Umbilical cord (tissue), 2 donors: ENCODE results near the gene RAB40C. TPM values are rescaled to one million over a fixed set of nuclear protein-coding genes. Genes with fewer than 3 reads are reported as not detected.

Source experiments
- DNase-seq: peaks from one replicate; pipeline ENCODE4 v3.0.0-alpha.2; 2015; ENCODE audit warnings: low spot score
- total RNA-seq: library from RNA; depleted of rRNA; stranded (reverse); fragments of >200 nt; gene quantifications from one replicate; pipeline ENCODE4 v1.2.3, GENCODE V29; 2014; ENCODE audit warnings: low replicate concordance; ENCODE audit not compliant: insufficient read depth

RAB40C gene
- total RNA-seq, 1 donor from 2014 or later: 12.3 TPM

DNA sequence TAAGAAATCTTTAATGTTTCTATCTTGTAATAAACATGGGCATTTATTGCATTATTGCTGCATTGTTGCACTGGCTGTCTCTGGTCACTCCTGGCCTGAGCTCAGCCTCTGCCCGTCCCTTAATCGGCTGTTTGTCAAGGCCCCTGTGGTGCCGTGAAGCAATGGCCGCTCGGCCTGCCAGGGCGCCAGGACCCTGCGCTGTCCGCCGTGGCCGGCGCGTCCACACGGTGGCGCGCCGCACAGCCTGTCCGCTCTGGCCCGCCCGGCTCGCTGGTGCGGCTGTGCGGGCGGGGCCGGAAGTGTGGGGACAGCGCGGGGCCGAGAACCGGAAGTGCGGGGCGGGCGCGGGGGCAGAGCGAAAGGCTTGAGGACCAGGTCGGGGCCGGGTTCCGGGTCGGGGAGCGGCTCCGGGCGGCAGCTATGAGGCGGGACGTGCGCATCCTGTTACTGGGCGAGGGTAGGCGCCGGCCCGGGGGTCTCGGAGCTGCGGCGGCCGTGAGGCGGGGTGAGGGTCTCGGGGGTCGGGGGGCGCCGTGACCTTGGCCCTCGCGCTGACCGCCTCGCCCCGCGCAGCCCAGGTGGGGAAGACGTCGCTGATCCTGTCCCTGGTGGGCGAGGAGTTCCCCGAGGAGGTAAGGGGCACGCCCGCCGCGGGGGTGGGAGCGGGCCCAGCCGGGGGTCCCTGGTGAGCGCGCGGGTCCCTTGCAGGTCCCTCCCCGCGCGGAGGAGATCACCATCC, 78.1 kb downstream of the RAB40C start, which contains the start of gene RHOT2:
Gene RHOT2, plus strand, starts transcription at position 353 of the 739 bp plus-strand sequence. Its CDS starts 68 bp downstream, at position 421.
- peak; percentile 94 for DNase-seq

DNA sequence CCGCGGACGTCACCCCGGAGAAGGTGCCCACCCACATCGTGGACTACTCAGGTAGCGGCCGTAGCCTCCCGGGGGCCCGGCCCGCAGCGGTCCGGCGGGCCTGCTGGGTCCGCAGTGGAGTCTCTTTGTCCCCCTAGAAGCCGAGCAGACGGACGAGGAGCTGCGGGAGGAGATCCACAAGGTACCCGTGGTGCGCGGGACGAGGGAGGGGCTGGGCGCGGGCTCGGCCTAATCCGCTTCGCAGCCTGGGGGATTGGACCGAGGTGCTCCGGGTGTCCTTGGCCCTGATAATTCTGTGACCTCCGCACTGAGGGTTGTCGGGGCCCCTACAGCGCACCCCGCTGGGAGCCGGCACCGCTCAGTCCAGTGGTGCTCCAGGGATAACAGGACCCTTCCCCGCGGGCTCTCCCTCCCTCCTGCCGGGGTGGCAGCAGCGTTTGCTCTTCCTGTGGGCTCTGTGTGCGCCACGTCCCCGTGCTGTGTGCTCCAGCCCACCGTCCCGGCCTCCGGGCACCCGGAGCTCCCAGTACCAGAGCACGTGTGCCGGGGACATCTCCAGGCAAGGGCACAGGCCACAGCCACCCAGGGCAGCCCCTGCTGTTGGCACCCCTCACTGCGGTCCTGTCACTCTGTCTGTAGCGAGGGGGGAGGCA, 78.8 kb downstream of the RAB40C start:
- DNase-seq: no peak

DNA sequence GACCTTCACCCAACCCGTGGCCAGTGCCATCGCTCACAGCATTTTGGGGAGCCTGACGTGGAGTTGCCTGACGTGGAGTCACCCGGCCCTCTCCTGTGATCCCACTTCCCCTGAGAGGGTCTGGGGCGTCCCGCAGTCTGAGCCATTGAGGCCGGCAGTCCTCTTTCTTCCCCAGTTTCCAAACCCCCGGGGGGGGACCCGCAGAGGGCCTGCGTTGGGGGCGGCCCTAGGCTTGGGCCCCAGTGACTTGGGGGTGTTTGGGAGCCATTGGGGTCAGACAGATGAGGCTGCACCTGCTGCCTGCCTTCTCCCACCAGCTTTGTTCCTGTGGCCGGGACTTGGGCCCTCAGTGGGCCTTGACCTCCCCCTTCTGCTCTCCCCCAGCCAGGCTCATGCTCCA, 79.8 kb downstream of the RAB40C start:
- DNase-seq: no peak

DNA sequence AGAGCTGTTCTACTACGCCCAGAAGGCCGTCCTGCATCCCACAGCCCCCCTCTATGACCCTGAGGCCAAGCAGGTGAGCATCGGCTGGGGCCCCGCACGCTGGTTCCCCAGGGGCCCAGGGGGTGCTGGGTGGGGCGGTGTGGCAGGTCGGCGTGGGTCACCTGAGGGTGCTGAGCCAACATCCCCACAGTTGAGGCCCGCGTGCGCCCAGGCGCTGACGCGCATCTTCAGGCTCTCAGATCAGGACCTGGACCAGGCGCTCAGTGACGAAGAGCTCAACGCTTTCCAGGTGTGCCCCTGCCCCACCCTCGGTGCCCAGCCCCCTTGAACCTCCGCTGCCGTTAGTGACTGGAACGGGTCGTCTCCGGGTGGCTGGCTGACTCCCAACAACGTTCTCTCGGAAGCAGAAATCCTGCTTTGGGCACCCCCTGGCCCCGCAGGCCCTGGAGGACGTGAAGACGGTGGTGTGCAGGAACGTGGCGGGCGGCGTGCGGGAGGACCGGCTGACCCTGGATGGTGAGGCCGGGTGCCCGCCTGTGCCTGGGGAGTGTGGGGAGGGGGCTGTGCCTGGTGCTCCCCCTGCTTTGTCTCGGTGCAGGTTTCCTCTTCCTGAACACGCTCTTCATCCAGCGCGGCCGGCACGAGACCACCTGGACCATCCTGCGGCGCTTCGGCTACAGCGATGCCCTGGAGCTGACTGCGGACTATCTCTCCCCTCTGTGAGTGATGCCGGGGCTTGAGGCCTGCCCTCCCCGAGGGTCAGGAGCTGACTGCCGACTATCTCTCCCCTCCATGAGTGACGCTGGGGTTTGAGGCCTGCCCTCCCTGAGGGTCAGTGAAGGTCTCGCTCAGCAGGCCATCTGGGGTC, 80.9 kb downstream of the RAB40C start:
- no peak for DNase-seq

DNA sequence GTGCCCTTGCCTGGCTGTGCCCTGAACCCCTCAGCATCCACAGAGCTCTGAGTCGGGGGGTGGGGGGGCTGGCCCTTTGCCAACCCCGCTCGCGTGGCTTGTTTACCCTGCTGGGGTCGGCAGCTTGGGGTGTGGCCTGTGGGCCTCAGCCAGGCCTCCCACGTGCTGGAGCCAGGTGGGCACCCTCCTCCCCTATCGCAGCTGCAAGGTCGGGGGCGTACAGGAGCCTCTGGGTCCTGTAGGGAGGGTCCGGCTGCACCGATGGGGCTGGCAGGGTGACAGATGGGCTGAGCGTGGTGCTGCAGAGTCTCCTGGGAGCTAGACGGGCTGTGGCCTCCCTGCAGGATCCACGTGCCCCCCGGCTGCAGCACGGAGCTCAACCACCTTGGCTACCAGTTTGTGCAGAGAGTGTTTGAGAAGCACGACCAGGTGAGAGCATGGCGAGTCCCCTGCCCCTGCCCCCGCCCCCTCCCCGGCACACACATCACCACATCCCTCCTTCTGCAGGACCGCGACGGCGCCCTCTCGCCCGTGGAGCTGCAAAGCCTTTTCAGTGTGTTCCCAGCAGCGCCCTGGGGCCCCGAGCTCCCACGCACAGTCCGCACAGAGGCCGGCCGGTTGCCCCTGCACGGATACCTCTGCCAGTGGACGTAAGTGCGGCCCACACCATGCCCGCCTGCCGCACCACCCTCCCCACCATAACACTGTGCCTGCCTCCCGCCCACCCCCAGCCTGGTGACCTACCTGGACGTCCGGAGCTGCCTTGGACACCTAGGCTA, 81.7 kb downstream of the RAB40C start:
- no peak for DNase-seq

DNA sequence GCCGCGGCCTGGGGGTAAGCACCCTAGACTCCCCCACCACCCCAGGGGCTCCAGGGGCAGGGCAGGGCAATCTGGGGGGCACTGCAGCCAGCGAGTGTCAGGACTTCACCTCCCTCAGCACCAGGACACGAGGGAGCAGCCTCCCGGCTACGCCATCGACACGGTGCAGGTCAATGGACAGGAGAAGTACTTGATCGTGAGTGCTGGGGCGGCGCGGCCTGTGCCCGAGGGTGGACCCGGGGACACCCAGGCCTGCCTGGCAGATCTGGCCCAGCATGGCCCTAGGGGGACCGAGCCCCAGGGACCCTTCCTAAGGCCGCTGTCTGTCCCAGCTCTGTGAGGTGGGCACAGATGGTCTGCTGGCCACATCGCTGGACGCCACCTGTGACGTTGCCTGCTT, 82.5 kb downstream of the RAB40C start:
- DNase-seq: no peak

DNA sequence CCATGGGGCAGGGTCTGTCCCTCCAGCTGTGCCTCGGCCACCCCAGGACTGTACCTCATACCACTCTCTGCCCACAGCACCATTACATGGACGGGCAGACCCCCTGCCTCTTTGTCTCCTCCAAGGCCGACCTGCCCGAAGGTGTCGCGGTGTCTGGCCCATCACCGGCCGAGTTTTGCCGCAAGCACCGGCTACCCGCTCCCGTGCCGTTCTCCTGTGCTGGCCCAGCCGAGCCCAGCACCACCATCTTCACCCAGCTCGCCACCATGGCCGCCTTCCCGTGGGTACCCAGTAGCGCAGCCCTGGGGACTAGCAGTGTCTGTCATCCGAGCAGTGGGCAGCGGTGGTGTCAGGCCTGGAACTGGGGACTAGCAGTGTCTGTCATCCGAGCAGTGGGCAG, 83.0 kb downstream of the RAB40C start:
- DNase-seq: no peak

DNA sequence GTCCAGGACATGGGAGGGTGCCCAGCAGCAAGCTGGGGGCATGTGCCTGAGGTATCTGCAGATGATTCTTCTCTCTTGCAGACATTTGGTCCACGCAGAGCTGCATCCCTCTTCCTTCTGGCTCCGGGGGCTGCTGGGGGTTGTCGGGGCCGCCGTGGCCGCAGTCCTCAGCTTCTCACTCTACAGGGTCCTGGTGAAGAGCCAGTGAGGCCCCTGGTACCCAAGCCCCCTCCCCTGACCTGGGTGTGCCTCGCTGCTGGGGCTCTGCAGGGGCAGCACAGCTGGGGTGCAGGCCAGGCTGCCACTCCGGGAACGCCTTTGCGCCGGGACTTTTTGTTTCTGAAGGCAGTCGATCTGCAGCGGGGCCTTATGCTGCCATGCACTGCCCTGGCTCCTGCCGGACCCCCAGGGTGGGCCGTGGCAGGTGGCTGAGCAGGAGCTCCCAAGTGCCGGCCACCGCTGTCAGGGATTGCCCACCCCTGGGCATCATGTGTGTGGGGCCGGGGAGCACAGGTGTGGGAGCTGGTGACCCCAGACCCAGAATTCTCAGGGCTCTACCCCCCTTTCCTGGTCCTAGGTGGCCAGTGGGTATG, 83.6 kb downstream of the RAB40C start:
- no peak for DNase-seq

DNA sequence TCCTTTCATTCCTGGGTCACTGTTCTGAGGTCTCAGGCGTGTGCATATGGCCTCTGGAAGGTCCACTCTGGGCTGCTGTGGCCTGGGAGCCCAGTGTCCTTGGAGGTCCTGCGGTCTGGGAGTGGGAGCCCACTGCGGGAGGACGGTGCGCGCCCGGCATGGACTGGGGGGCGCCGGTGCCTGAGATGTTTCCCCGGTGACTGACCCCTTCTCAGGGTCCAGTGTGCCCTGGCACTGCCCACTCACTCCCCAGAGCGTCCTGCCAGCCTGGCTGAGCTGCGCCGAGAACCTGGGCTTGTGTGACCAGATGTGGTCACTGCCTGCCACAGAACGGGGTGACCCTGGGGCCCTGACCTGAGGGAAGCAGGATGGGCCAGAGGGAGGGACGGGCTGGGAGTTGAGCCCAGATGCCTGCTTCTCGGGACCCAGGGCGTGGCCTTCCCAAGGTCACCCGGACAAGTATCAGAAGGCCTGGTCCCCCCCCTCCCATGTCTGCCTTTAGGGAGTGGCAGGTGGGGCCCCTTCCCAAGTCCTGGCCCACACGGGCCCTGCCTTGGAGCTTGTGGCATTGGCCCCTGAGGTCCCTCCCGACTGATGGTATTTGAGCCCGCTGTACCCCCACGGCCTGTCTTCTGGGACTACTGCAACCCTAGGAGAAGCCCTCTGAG, 84.5 kb downstream of the RAB40C start:
- DNase-seq: no peak

DNA sequence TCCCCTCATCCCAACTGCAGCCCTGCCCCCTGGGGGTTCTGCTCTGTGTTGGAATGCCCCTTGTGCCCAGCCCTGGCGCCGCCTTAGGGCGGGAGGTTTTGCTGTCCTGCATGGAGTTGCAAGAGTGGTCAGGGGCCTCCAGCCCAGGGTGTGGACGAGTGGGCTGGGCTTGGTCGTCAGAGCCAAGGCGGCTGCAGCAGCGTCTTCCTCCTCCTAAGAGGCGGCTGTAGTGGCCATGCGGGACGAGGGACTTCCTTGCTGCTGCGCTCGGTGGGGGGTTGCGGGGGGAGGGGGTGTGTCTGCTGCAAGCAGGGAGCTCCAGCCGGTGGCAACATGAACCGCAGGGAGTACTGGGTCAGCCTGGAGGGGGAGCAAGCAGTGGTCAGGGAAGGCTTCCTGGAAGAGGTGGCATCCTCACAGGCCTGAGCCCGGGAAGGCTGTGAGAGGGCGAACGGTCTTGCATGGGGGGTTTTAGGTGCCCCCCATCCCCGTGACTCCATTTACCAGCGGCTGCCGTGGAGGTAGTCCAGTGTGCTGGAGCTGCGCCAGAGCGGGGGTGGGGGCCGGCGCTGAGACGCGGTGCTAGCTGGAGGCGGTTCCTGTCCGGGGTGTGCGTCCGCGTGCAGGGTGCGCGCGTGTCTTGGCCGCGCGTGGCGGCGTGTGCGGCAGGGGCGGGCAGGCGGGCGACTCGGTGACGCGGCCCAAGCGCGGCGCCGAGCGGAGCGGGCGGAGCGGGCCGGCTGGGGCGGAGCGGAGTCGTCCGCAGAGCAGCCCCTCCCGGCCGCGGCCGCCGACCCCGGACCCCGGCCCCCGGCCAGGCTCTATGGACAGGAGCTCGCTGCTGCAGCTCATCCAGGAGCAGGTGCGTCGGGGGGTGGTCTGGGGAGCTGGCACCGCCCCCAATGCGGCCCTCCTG, 85.4 kb downstream of the RAB40C start, which contains the start of gene RHBDL1:
Gene RHBDL1, plus strand, starts transcription at position 704 of the 916 bp plus-strand sequence. Its CDS starts 120 bp downstream, at position 824.
- peak; percentile 32 for DNase-seq

DNA sequence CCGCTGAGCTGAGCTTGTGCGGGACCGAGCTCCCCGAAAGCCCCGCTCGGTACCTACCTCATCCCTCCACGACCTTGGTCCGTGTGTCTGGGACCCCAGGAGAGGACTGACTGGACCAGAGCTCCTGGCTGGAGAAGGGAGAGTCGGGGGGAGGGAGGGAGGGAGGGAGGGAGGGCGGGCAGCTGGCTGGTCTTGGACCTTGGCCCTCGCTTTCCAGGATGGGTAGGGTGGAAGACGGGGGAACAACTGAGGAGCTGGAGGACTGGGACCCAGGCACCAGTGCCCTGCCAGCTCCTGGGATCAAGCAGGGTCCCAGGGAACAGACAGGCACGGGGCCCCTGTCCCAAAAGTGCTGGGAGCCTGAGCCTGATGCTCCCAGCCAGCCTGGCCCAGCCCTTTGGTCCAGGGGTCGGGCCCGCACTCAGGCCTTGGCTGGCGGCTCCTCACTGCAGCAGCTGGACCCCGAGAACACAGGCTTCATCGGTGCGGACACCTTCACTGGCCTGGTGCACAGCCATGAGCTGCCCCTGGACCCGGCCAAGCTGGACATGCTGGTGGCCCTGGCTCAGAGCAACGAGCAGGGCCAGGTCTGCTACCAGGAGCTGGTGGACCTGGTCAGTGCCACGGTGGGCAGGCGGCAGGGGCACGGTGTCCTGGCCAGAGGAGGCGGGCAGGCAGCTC, 86.2 kb downstream of the RAB40C start:
- DNase-seq: no peak

DNA sequence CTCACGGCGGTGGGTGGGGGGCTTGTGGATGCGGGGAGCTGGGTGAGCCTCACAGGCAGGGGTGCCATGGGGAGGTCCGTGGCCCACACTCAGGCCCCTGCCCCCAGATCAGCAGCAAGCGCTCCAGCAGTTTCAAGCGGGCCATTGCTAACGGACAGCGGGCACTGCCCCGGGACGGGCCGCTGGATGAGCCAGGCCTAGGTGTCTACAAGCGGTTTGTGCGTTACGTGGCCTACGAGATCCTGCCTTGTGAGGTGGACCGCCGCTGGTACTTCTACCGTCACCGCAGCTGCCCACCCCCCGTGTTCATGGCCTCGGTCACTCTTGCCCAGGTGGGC, 86.7 kb downstream of the RAB40C start:
- DNase-seq: no peak

DNA sequence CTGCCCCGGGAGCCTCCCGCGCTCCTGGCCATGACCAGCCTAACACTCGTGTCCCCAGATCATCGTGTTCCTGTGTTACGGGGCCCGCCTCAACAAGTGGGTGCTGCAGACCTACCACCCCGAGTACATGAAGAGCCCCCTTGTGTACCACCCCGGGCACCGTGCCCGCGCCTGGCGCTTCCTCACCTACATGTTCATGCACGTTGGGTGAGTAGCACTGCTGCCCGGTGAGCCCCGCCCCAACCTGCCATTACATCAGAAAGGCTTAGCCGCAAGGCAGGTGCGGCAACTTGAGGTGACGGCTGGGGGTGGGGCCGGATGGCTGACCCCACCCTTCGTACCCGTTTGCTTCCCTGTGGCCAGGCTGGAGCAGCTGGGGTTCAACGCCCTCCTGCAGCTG, 87.0 kb downstream of the RAB40C start:
- DNase-seq: peak; percentile 67

DNA sequence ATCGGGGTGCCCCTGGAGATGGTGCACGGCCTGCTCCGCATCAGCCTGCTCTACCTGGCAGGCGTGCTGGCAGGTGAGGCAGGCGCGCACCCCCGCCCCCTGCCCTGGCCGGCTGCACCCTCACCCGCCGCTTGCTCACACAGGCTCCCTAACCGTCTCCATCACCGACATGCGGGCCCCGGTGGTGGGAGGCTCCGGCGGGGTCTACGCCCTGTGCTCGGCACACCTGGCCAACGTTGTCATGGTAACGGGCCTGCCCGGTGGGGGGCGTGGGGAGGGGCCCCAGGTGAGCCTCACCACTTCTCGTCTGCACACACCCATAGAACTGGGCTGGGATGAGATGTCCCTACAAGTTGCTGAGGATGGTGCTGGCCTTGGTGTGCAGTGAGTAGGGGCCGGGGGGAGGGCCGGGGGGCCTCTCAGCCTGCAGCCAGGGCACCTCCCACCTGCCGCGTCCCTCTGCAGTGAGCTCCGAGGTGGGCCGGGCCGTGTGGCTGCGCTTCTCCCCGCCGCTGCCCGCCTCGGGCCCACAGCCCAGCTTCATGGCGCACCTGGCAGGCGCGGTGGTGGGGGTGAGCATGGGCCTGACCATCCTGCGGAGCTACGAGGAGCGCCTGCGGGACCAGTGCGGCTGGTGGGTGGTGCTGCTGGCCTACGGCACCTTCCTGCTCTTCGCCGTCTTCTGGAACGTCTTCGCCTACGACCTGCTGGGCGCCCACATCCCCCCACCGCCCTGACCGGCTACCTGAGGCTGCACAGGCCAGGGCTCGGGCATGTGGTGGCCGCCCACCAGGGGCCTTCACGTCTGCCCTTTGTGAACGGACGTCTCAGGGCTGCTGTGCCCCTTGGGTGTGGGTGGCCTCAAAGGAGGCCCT, 87.7 kb downstream of the RAB40C start:
- no peak for DNase-seq

DNA sequence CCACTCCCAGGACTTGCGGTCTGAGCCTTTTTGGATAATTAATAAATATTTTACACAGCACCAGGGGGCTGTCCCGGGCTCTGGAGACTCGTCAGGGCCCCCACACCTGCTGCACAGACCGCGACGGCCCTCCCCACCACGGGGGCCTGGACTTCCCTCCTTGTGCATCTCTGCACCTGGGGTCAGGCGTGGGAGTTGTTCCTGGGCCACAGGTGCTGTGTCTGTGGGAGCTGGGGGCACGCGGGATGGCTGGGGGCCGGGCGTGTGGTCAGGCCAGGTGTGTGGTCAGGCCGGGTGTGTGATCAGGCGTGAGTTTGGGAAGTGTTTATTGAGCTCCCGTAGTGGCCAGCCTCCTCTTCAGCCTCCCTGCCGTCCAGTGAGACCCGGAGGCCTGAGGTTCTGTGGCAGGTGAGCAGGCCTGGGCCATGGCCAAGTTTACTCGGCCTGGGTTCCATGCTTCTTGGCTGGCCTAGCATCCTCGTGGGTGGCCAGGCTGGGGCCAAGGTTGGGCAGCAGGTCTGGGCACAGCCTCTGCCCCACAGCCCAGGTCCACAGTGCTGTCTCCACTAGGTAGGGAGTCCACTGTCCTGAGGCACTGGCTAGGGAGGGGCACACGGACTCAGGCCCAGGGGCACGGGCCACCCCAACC, 88.5 kb downstream of the RAB40C start:
- DNase-seq: no peak
